ENCODE results near the gene ACD.

- no peak for TF ChIP-seq CTCF (IDR thresholded peaks at IDR 0.05)
- no peak for TF ChIP-seq POLR2A (IDR thresholded peaks at IDR 0.05)
Observed at GRCh38 chr16:67644038-67644437, 16.0 kb downstream of the ACD start.
